ENCODE measurements around the gene CYP2A13. TPM values are rescaled to one million over a fixed set of nuclear protein-coding genes. Genes with fewer than 3 reads are reported as not detected.
A peak's percentile ranks its signal among the peaks of the same experiment; 100 is the strongest.

Gene CYP2A13
- total RNA-seq, 1 experiment from 2014 or later = 0.48 TPM

- no peak for TF ChIP-seq USF1 (CRISPR knock-in tag; IDR thresholded peaks at IDR 0.05)
- TF ChIP-seq ZBTB21 (CRISPR knock-in tag; IDR thresholded peaks at IDR 0.05; ENCODE audit: borderline replicate concordance) = no peak
- no peak for TF ChIP-seq ZNF281 (CRISPR knock-in tag; IDR thresholded peaks at IDR 0.05)
- no peak for TF ChIP-seq FOXJ3 (CRISPR knock-in tag; IDR thresholded peaks at IDR 0.05; ENCODE audit: borderline replicate concordance)
- TF ChIP-seq CDX4 (CRISPR knock-in tag; IDR thresholded peaks at IDR 0.05; ENCODE audit: borderline replicate concordance) = no peak
- TF ChIP-seq TEAD1 (CRISPR knock-in tag; IDR thresholded peaks at IDR 0.05) = no peak
- peak; percentile 77; the same call in 1 of the 2 replicates for TF ChIP-seq E2F4 (CRISPR knock-in tag; IDR thresholded peaks at IDR 0.05; ENCODE audit: borderline replicate concordance, low read depth)
- peak; percentile 63; the same call in 1 of the 2 replicates for TF ChIP-seq MYBL2 (CRISPR knock-in tag; IDR thresholded peaks at IDR 0.05)
- TF ChIP-seq E2F5 (CRISPR knock-in tag; IDR thresholded peaks at IDR 0.05) = peak; percentile 85
- TF ChIP-seq HMGXB4 (CRISPR knock-in tag; IDR thresholded peaks at IDR 0.05) = peak; percentile 79
- TF ChIP-seq CREB1 (CRISPR knock-in tag; IDR thresholded peaks at IDR 0.05) = no peak
- TF ChIP-seq TEAD4 (CRISPR knock-in tag; IDR thresholded peaks at IDR 0.05) = no peak
- no peak for TF ChIP-seq GABPB1 (CRISPR knock-in tag; IDR thresholded peaks at IDR 0.05)
- TF ChIP-seq PRDM15 (CRISPR knock-in tag; IDR thresholded peaks at IDR 0.05) = peak; percentile 51; the same call in 1 of the 2 replicates
Observed at GRCh38 chr19:41089959-41090358, 1.7 kb downstream of the CYP2A13 start (continued).

All from WTC11 (cell line).